Kidney epithelial cell (primary cell): ENCODE measurements around the gene MPRIP. TPM values are rescaled to one million over a fixed set of nuclear protein-coding genes. Genes with fewer than 3 reads are reported as not detected.

Source experiments
- DNase-seq: peaks from one replicate; pipeline ENCODE4 v3.0.0-alpha.2; 2010; ENCODE audit warnings: low read depth
- H3K27me3 ChIP-seq: 2 replicates; pipeline ENCODE4 v1.6.0; 2011; ENCODE audit warnings: low read length; ENCODE audit not compliant: control insufficient read depth, insufficient read depth
- H3K36me3 ChIP-seq: 2 replicates; pipeline ENCODE4 v1.5.1; 2011; ENCODE audit warnings: low read length; ENCODE audit not compliant: control insufficient read depth, insufficient read depth
- H3K4me3 ChIP-seq: 2 replicates; pipeline ENCODE4 v1.5.1; 2011; ENCODE audit warnings: low read depth, mild to moderate bottlenecking, control low read depth, low read length
- CTCF ChIP-seq: IDR thresholded peaks from 2 replicates; pipeline ENCODE4 v1.5.1; 2011; ENCODE audit warnings: mild to moderate bottlenecking, moderate library complexity, low read length, control low read depth, inconsistent platforms; ENCODE audit not compliant: insufficient read depth, poor library complexity, severe bottlenecking
- total RNA-seq: library from RNA; depleted of rRNA; stranded (reverse); fragments of >200 nt; gene quantifications from 2 replicates; pipeline ENCODE4 v1.2.3, GENCODE V29; 2015

MPRIP gene
- total RNA-seq, 1 donor from 2014 or later: 99.6 TPM

DNA sequence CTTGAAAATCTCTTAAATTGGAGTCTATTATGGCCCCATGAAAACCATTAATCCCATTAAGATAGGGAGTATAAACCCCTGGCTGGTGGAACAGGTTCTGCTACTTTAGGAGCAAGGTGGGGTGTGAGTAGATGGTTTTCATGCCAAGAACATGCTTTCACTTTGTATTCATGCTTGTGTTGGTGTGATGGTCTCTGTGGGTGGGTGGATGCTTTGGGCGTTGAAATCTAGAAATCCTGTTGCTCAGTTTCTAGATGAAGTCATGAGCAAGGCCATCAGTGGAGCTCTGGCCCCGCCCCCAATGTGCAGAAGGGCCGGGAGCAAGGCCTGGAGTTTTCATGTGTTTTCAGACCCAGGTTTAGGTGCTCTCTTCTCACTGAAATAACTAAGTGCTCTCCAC is 143.8 kb downstream of the MPRIP start:
- TF ChIP-seq CTCF: no peak
- DNase-seq: no peak
- H3K4me3 ChIP-seq: no peak overlapping the region
- no peaks in the 10 kb centered on the region for H3K27me3 ChIP-seq
- H3K36me3 ChIP-seq: peaks cover 2% of the 10 kb centered on the region

GRCh38 chr17:17186551-17187505 is 144.6 kb downstream of the MPRIP start:
- TF ChIP-seq CTCF: no peak
- no peaks in the 10 kb centered on the region for H3K27me3 ChIP-seq
- no peak overlapping the region for H3K4me3 ChIP-seq
- peaks cover 2% of the 10 kb centered on the region for H3K36me3 ChIP-seq
- DNase-seq: no peak

GRCh38 chr17:17188586-17188985 is 146.3 kb downstream of the MPRIP start:
- TF ChIP-seq CTCF: no peak
- Histone ChIP-seq H3K36me3 (no peaks in the 10 kb centered on the region), H3K4me3 (no peak overlapping the region), H3K27me3 (no peaks in the 10 kb centered on the region)
- no peak for DNase-seq

DNA sequence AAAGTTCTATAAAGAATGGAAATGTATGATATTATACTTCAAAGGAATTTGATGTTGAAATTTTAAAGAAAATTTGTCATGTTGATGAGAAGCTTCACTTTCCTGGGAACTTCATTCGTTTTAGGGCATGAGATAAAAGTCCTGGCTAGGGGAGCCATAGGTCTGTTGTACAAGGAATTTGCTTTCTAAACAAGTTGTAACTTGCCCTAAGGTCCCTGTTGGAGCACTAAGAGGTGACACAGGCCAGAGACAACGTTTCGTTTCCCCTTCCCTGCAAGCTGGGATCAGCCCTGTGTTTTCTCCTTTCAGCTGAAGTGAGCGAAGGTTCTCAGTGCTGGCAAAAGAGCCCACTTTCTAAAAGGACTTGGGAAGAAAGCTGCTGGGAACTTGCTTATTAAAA is 147.3 kb downstream of the MPRIP start:
- Histone ChIP-seq H3K27me3 (no peaks in the 10 kb centered on the region), H3K36me3 (no peaks in the 10 kb centered on the region), H3K4me3 (no peak overlapping the region)
- TF ChIP-seq CTCF: no peak
- DNase-seq: no peak

DNA sequence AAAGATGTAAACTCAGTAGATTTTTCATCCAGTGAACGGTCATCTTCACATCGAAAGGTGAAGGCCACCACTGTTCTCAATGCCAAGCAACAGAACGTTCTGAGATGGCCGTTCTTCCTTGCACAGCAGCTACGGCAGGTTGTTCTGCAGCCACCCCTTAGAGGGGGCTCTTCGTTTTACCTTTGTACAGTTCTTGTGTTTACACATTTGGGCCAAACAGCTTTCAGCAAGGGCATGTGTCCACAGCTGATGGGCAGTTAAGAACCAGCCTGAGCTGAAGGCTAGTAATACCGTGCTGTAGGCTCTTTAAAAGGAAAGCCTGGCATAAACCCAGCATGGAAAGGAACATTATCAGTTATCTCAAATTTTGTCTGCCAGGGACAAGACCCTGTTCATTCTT is 147.9 kb downstream of the MPRIP start:
- TF ChIP-seq CTCF: no peak
- no peaks in the 10 kb centered on the region for H3K36me3 ChIP-seq
- no peak overlapping the region for H3K4me3 ChIP-seq
- no peaks in the 10 kb centered on the region for H3K27me3 ChIP-seq
- no peak for DNase-seq
